SKM-1 treated with dmso at 0.1 percent for 144 hours (cell line): Measurements from ENCODE around the gene DHX29.

Experiments
- DNase-seq: peaks from one replicate; lab custom pipeline; 2025; ENCODE audit not compliant: unreplicated experiment; lab: John Stamatoyannopoulos, UW

Gene DHX29

DNA sequence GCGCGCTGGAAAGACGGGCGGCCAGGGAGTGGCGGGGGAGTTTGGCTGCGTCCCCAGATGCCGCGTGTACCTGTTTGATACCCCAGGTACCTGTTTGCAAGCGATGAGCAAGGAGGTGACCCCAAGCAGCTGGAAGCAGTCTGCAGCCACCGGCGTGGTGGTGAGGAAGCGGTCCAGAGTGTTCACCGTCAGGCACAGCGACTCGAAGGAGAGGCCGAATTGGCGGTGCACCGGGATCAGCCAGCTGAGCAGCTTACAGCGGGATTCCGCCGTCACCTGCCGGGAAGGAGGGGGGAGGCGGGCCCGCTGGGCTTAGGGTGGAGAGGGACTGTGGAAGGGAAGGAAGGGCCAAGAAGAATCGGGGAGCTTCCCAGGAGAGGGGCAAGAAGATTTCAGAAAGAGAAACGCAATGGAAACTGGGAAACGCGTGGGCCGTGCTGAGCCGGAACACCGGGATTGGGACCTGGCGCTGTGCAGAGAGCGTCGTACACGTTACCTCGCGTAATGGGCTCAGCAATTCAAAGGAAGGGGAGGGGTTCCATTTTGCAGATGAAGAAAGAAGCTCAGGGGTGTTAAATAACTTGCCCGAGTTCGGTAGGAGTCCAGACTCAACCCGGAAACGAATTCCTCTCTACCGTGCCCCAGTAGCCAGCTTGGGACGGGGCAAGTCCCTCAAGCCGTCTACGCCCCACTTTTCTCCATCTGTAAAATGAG lies 75.1 kb downstream of the DHX29 start:
- DNase-seq: no peak

DNA sequence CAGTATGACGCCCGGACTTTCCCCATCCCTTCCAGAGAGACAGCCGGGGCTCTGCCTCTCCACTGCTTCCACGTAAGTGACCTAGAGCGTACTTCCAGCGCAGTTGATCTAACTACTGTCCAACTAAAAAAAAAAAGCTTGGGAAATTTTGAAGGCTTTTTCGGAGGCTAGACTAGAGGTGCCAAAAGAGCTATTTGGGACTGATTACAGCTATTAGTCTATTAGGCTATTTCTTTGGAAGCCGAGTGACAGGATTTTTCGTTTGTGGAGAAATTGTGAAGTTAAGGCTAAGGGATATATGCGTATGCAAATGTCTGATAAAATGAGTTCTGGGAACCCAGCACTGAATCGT lies 75.6 kb downstream of the DHX29 start:
- DNase-seq: no peak

DNA sequence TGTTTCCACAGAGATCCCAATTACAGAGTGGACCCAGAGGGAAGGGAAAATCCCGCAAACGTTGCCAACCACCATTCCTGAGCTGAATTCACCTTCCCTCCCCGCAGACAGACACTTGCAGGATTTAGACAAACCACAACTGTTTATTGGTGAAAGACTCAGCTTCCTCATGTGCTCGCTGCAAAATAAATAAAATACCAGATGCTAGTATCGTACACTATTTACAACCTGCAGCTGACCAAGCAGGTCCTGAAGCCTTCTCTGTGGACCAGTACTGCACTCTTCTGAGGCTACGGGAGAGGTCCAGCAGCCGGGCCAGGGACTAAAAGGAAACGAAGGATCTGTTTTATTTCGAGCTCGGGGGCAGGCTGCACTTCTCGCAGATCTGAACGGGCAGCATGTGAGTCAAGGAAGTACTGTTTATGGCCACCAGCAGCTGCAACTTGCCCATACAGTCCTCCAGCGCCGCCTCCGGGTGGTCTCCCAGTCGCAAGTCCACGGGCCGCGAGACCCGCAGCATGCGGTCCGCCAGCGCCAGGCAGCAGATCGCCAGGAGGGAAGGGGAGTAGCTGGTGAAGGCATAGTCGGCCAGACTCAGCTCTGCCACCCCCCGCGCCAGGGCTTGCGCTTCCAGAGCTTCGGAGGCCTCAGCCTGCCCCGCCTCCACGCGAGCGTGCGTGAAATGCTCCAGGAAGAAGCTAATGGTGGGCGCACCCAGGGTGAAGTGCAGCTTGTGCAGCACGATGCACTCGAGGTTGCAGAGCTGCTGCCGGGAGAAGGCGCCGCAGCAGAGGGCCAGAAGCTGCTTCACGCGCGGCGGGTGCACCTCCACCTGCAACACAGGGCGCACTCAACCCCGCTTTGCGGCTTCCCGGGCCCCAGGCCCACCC lies 76.2 kb downstream of the DHX29 start:
- DNase-seq: no peak

DNA sequence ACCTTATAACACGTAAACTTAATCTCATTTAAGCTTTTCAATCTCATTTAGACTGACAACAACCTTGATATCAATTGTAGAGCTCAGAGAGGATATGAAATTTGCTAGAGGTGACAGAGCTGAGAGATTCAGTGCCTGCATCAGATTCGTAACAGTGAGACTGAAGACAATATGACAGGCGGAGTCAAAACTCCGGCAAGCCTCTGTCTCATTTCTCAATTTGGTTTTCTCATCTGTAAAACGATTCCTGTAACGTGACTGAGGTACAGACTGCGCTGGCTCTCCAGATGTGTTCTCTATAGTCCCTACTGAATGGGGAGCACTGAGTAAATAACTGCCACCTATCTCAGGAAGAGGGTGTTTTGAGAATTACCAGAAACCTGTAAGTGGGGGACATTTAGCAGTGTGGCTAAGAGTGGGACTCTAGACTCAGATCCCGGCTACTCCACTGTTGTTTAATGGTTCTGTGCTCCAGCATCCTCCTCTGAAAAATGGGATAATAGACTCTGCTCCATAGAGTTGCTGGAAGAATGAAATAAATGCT lies 77.3 kb downstream of the DHX29 start:
- no peak for DNase-seq

DNA sequence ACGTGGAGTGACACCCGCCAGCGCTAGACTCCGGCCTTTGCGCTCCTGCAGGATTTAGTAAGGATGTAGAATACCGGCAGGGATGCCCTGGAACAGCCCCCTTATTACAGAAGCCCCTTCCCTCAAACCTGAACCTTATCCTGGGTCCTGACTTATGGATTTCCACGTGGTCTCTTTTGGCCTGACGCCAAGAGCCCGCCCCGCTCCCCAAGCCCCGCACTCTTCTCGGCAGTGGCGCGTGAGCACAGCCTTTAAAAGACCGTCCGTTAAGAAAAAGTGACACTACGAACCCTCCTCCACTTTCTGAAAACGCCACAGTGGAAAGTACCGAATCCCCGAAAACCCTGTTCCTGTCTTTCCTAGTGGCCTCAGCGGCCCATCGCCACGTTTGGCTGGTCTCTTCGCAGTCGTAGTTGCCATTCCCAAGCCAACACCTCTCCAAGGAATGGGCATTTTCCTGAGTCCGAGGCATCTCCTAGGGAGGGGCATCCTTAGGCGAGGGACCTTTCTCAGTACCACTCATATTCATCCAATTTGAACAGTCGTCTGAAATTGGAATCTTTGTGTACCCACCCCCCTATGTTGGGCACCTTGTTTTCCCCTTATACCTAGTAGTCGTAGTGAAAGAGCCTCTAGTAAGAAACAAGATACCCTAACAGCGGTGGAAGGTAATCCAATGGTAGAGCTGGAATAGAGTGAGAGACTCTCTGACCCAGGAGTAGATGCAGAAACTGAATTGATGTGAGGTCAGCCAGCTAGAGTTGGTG lies 79.6 kb downstream of the DHX29 start:
- no peak for DNase-seq

DNA sequence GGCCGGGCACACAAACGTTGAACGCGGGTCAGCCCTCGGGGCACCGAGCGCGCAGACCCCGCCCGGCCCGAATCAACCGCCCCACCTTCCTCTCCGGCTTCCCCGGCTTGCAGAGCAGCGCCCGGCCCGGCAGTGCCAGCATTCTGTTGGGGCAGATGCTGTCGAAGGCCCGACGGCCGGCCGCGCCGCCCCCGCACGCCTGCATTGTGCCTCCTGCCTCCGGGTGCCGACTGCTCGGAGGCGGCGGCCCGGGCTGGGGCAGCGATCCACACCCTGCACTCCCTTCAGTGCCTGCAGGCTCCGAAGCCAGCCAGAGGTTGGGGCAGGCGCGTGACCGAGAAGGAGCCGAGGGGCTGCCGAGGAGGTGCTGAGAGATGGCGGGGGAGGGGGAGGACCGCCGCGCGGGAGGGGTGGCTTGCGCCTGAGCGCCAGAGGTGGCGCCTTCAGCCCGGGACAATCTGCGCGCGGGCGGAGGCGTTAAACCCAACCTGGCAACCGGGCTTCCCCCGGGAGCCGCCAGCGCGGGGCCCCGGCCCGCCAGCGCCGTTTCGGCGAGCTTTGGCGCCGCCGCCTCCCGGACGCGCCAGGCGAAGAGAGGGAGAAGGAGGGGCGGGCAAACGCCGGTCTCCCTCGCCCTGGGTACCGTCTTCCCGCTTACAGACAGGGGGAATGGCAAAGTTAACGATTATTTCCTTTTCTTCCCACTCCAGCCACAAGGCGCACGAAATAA lies 80.4 kb downstream of the DHX29 start, which contains the start of gene MCIDAS:
TSS of gene MCIDAS (minus strand) at position 382 of the 730 bp plus-strand sequence. CDS start at position 205, 177 bp downstream.
- peak; percentile 16 for DNase-seq

DNA sequence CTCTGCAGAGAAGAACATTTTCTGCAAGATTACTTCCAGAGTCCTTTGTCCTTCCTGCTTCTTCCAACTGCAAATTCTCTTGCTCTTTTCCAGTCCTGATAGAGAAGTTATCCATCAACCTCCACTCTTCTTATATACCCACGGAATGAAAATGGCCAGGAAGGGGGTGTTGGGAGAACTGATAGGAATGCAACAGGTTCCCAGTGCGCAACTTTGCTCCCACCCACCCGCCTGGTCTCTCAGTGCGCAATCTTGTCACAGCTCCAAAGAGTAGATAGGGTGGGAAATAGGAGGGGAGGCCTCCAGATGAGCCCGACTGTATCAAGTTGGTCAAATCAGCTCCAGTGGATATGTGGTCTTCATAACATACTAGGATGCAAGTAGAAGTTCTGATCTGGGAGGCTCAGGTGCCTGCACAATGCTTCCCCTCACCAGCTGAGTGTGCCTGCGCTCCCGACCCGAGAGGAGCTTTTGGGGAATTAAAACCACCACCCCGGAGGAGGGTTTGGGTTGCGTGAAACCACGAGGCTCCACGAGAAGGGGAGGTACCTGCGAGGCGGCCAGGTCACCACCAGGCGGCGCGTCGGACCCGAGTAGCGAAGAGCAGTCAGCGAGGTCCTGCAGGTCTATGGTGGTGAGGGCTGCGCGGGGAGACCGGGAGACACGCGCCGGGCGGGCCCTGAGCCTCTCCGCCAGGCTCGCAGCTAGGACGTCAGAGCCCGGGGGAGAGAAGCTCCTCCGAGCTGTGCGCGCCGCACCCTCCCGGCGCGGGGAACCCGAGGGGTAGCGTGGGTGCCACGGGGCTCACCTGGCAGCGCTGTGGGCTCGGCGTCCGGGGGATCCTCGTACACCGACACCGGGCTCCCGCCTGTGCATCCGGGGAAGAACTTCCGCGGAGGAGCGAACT lies 81.2 kb downstream of the DHX29 start:
- DNase-seq: peak; percentile 61

DNA sequence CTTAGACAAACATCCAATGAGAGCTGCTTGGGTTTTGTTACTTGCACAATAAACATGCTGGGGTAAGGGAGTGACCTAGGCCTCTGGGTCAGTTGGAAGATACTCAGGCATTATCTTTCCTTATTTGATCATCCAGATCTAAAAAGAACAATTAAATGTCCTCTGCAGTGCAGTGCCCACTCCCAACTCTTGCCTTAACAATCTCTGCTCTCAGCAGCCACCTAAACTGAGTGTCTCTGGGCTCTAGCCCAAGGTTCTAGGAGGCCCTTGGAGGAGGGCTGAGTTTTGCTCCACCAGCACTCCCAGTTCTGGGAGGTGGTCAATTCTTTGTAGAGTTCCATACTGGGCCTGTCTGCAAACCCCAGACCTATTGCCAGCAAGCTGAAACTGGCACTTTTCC lies 82.1 kb downstream of the DHX29 start:
- no peak for DNase-seq

DNA sequence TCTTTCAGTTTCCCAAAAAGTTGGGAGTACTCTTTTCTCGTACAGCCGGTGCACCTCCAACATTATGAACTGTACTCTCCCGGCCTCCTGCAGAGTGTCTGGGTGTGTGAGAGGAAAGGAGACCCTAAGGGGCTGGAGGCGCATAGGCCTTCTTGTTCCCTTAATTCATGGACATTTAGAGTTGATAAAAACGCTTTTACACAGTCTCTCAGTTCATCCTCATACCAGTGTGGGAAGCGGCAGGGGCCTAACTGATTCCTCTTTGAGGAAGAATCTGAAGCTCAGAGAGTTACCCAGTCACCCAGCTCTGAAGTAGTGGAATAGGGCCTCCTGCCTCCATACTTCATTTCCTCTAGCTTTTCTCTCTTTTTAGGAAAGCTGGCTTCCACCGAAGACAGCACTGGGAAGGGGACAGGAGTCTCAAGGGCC lies 83.7 kb downstream of the DHX29 start:
- no peak for DNase-seq

DNA sequence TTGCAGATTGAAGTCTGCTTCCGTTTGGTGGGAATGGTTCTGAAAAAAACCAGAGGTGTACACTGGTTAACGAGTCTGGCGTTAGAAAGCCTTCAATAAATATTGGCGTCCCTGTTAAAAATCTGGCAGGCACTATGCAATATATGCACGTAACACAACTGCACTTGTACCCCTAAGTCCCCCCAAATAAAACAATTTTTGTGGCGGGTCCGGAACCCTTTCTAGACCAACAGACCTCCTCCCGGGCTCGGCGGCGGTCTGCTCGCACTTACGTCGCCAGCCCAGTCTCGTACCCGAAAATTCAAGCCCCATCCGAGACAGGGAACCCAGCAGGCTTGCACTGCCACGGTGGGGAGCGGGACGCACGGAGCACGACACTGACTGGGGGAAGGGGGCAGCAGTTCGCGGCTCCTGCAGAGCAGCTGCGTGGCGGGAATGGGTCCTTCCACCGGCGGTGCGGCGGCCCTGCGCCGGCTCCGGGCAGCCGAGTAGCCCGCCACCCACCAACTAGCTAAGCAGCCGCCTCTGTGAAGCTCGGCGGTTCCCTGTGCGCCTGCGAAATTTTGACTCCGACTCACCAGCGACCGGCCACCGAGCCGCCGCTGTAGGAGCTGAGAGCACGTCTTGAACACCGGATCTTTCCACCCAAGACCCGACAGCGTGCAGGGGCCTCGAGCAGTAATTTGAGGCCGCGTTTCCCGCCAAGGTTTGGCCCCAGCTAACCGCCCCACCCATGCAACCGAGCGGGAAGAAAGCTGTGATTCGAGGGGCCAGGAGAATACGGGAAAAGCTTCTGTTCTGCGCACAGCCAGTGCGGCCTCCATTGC lies 84.3 kb downstream of the DHX29 start:
- DNase-seq: no peak

DNA sequence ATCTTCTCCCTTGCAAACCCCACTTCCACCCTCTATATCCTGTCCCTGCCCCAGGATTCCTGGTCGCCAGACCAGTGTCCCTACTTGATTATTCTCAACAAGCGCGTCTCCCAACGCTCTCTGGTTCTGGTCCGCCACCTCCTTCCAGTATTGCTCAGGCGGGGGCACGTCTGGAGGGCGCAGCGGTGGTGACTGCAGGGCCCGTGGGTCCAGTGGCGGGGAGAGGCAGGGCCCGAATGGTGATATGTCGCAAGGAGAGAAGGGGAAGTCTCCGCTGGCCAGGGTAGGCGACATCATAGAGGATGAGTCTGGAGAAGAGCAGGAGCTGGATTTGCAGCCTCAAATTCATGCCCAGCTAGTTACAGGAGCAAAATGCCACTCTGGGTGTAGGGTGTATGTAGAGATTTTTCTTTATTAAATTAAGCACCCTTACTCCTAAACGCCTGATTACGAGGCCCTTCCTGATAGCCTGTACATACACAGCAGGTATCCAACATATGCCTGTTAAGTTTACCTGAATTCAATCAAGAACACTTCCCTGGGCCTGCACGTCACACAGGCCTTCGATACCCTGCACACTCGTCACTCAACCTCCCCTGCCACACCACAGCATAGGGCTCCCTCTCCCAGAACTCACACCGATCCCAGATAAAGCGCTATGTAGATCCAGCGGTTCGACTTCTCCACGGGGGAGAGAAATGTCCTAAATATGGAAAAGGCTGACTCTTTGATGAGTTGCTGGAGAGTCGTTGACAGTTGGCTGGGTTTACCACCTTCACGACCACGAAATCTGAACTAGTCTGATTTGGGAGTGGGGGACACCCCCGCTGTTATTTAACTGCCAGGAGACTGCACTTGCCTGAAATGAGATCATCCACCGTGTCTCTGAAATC lies 85.2 kb downstream of the DHX29 start:
- DNase-seq: no peak

DNA sequence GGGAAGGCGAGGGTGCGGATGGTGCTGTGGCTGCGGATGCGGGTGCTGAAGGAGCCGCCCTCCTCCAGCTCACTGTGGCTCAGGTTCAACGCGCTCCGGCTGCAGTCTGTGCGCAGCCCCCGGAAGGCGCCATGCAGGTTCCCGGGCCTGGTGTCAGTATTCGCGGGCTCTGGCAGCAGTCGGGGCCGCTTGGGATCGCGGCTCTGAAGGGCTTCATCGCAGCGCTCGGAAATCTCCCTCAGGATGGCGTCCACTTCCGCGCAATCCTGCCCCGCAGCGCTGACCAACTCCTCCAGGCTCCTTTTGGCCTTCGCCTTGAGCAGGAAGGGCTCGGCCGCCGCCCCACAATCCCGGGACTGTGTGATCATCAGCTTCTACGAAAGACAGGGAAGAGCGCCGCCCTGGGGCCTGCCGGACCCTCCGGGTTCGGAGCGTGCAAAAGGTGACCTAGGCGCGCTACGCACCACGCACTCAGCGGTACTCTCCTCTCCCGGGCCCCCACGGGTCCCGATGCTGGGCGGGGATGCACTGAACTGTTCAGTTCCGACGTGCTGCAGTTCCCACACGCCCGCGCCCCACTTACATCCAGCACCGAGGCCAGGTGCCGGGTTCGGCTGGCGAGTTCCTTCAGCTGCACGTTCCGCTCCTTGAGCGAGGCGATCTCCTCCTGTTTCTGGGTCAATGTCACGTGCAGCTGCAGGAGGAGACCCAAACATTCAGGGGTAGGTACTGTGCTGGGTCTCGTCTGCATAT lies 86.9 kb downstream of the DHX29 start:
- DNase-seq: no peak

DNA sequence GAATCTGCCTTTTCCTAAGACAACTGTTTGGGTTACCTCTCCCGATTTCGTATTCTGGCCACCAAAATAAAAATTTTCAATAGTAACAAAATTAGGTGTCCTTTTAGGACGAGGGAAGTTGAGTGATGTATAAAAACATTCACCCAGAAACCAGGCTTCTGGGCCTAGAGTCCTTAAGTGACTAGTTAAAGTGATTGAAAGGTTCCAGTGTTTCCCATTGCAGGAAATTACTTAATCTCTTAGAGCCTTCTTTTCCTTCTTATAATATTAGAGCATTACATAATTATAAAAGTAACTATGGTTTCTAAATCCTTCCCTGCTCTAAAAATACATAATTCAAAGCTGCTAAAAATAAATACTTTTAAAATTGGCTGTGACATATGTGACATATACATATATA lies 87.7 kb downstream of the DHX29 start:
- DNase-seq: no peak

DNA sequence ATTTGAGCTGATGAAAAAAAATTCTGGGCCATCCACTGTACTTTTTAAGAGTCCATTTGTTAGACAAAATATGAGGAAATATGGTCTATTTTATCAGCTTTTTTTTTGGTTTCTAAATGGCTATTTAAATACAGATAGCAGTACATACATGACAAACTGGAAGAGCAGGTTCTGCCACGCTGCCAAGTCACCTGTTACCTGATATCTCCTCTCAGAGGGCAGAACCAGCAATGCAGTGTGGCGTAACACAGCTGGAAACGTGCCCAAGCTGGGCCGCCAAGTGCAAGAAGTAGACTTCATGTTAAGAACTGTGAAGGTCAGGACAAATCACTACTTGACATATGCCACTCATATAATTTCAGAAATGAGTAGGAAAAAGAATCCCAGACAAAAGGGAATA lies 88.5 kb downstream of the DHX29 start:
- DNase-seq: no peak

DNA sequence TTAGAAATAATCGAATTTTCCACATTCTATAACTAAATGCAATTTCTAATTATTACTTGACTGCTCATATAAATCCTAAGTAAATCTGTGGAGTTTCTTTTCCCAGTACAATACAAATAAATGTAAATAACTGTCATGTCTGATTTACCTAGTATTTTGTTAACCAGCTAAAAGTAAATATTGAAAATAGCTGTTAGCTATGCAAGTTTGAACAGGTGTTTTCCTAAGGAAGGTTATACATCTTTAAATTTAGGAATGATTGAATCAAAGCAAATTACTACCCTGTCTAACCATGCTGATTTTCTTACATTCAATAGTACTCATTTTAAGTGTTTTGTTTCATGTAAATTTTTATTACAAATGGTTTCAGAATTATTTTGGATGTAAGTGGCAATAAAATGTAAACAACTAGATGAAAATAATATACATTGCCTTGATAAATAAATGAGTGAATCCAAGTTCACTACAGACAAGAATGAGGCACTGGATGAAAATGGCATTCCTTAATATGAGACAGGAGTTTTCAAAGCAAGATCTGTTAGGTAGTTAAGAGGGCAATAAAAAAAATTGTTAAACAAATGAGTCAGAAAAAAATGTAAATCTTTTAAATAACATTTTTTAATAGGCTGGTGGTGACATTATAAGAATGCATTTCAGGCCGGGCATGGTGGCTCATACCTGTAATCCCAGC lies 96.2 kb downstream of the DHX29 start:
- DNase-seq: no peak
